NCI-H1417 treated with DMSO at 0.1 percent for 48 hours (cell line): ENCODE data around the gene OSBPL5.

ENCODE experiments used
- DNase-seq: peaks from one replicate; lab custom pipeline; 2025; lab: John Stamatoyannopoulos, UW

The OSBPL5 gene

GRCh38 chr11:3162410-3163240 lies 2.5 kb downstream of the OSBPL5 start:
- DNase-seq = no peak

GRCh38 chr11:3161720-3162409 lies 3.2 kb downstream of the OSBPL5 start:
- no peak for DNase-seq

- DNase-seq = no peak
Measured at GRCh38 chr11:3161309-3161708, 3.8 kb downstream of the OSBPL5 start.

GRCh38 chr11:3160252-3161031 lies 4.7 kb downstream of the OSBPL5 start:
- no peak for DNase-seq

GRCh38 chr11:3159296-3160190 lies 5.6 kb downstream of the OSBPL5 start:
- no peak for DNase-seq

GRCh38 chr11:3158821-3159220 lies 6.3 kb downstream of the OSBPL5 start:
- DNase-seq = no peak

GRCh38 chr11:3158131-3158591 lies 6.9 kb downstream of the OSBPL5 start:
- no peak for DNase-seq

GRCh38 chr11:3157381-3158130 lies 7.6 kb downstream of the OSBPL5 start:
- DNase-seq = no peak

- no peak for DNase-seq
Measured at GRCh38 chr11:3156661-3157311, 8.3 kb downstream of the OSBPL5 start.

- no peak for DNase-seq
Measured at GRCh38 chr11:3156282-3156660, 8.8 kb downstream of the OSBPL5 start.

GRCh38 chr11:3155691-3156258 lies 9.3 kb downstream of the OSBPL5 start:
- no peak for DNase-seq

GRCh38 chr11:3155216-3155615 lies 9.9 kb downstream of the OSBPL5 start:
- DNase-seq = no peak

GRCh38 chr11:3154001-3154599 lies 11.0 kb downstream of the OSBPL5 start:
- no peak for DNase-seq

GRCh38 chr11:3153291-3153861 lies 11.7 kb downstream of the OSBPL5 start:
- no peak for DNase-seq

- no peak for DNase-seq
Measured at GRCh38 chr11:3152471-3153110, 12.5 kb downstream of the OSBPL5 start.

GRCh38 chr11:3150726-3151125 lies 14.4 kb downstream of the OSBPL5 start:
- no peak for DNase-seq

- DNase-seq = no peak
Measured at GRCh38 chr11:3149852-3150188, 15.3 kb downstream of the OSBPL5 start.

GRCh38 chr11:3148990-3149851 lies 15.9 kb downstream of the OSBPL5 start:
- DNase-seq = no peak
